Activated CD4-positive, CD25-positive, alpha-beta regulatory T cell treated with anti-CD3 and anti-CD28 coated beads, Interleukin-2, amount 50 U/mL, for 16 hours (primary cell): ENCODE data around the gene CYBA.

Experiments
- DNase-seq: peaks from one replicate; pipeline ENCODE4 v3.0.0-alpha.2; 2020; ENCODE audit warnings: low read depth, low spot score

The CYBA gene

GRCh38 chr16:88631920-88632586 lies 18.8 kb downstream of the CYBA start:
- no peak for DNase-seq

GRCh38 chr16:88631384-88631783 lies 19.5 kb downstream of the CYBA start:
- DNase-seq, result no peak

- DNase-seq, result no peak
These were observed 19.9 kb downstream of the CYBA start for GRCh38 chr16:88630941-88631340.

GRCh38 chr16:88630433-88630832 lies 20.4 kb downstream of the CYBA start:
- DNase-seq, result no peak

GRCh38 chr16:88629835-88630234 lies 21.0 kb downstream of the CYBA start:
- DNase-seq, result no peak

- DNase-seq, result no peak
These were observed 22.3 kb downstream of the CYBA start for GRCh38 chr16:88628512-88628974.

GRCh38 chr16:88627531-88628411 lies 23.1 kb downstream of the CYBA start:
- no peak for DNase-seq

- DNase-seq, result no peak
These were observed 24.2 kb downstream of the CYBA start for GRCh38 chr16:88626646-88627045.

- DNase-seq, result no peak
These were observed 25.8 kb downstream of the CYBA start for GRCh38 chr16:88624977-88625576.

- no peak for DNase-seq
These were observed 26.4 kb downstream of the CYBA start for GRCh38 chr16:88624481-88624880.

- no peak for DNase-seq
These were observed 27.0 kb downstream of the CYBA start for GRCh38 chr16:88623858-88624257.

GRCh38 chr16:88622866-88623265 lies 28.0 kb downstream of the CYBA start:
- DNase-seq, result no peak

- DNase-seq, result no peak
These were observed 28.7 kb downstream of the CYBA start for GRCh38 chr16:88622125-88622524.

GRCh38 chr16:88619859-88620815 lies 30.7 kb downstream of the CYBA start:
- DNase-seq, result peak; percentile 57

- DNase-seq, result no peak
These were observed 31.7 kb downstream of the CYBA start for GRCh38 chr16:88618956-88619667.

- no peak for DNase-seq
These were observed 32.5 kb downstream of the CYBA start for GRCh38 chr16:88618182-88618955.

- no peak for DNase-seq
These were observed 33.4 kb downstream of the CYBA start for GRCh38 chr16:88617268-88618031.

- DNase-seq, result no peak
These were observed 34.1 kb downstream of the CYBA start for GRCh38 chr16:88616736-88617135.

GRCh38 chr16:88616320-88616719 lies 34.5 kb downstream of the CYBA start:
- DNase-seq, result no peak
